B cell (primary cell): Measurements from ENCODE around the gene MMUT. TPM values are rescaled to one million over a fixed set of nuclear protein-coding genes. Genes with fewer than 3 reads are reported as not detected.
"Not testable (repeated sequence)": the region's sequence is repeated elsewhere in the genome, so short reads cannot be mapped to it uniquely, and the experiment has no call there.

Experiments
- ATAC-seq: fragments of 200-7000 bp; cut with Tn5 transposase; one replicate; pipeline ENCODE4 v1.10.0; 2021; ENCODE audit warnings: low read depth, mild to moderate bottlenecking, moderate number of reproducible peaks, moderate library complexity
- CTCF ChIA-PET: fragments of 350-600 bp; sonication (Branson Sonifier 250); formaldehyde crosslinking; loops from one replicate; lab custom pipeline; 2021; ENCODE audit warnings: antibody characterized with exemption, inconsistent platforms; lab: Charles Lee
- POLR2A ChIA-PET: fragments of 350-600 bp; sonication (Branson Sonifier 250); formaldehyde crosslinking; loops from one replicate; lab custom pipeline; 2021; ENCODE audit warnings: antibody characterized with exemption; lab: Charles Lee
- DNase-seq: peaks from one replicate; pipeline ENCODE4 v3.0.0; 2013
- H2AFZ ChIP-seq: 2 replicates; pipeline ENCODE4 v1.6.1; 2012; ENCODE audit warnings: mild to moderate bottlenecking, low read depth, low read length; ENCODE audit not compliant: insufficient read depth, poor library complexity, severe bottlenecking
- H3K27ac ChIP-seq, 2 donors: 1 replicate in 1 of 2; 2 replicates in 1 of 2; pipeline ENCODE4 v1.5.1; 2012 to 2013; ENCODE audit warnings: low read length in 2 of 2, mild to moderate bottlenecking in 2 of 2, moderate library complexity in 1 of 2
- H3K27me3 ChIP-seq, 4 experiments: fragments of 200-600 bp in 1 of 4; sonication (generic) in 1 of 4; replicated peaks in 1 of 4; 1 replicate in 2 of 4; 2 replicates in 2 of 4; pipeline versions ENCODE4 v1.6.1 to v1.7.0; 2013 to 2016; ENCODE audit warnings: low read length in 3 of 4, mild to moderate bottlenecking in 2 of 4, mixed read lengths in 1 of 4, moderate library complexity in 1 of 4; ENCODE audit not compliant: insufficient read depth in 4 of 4, control insufficient read depth in 3 of 4; ENCODE audit errors: control extremely low read depth in 1 of 4
- H3K36me3 ChIP-seq, 2 experiments: replicated peaks in 1 of 2; 1 replicate in 1 of 2; 2 replicates in 1 of 2; pipeline versions ENCODE4 v1.6.1 to v1.7.1; 2013; ENCODE audit warnings: low read length in 1 of 2; ENCODE audit not compliant: insufficient read depth in 2 of 2, control insufficient read depth in 1 of 2; ENCODE audit errors: control extremely low read depth in 1 of 2, extremely low read depth in 1 of 2
- H3K4me1 ChIP-seq, 2 donors: fragments of 200-600 bp in 1 of 2; sonication (generic) in 1 of 2; 1 replicate in 1 of 2; 2 replicates in 1 of 2; pipeline versions ENCODE4 v1.5.1 to v1.6.1; 2013 to 2017; ENCODE audit warnings: low read length in 2 of 2; ENCODE audit not compliant: control insufficient read depth in 2 of 2, insufficient read depth in 2 of 2
- H3K4me2 ChIP-seq: replicated peaks from 2 replicates; pipeline ENCODE3; 2012; ENCODE audit warnings: mild to moderate bottlenecking, low read depth, low read length; ENCODE audit not compliant: poor library complexity, severe bottlenecking
- H3K4me3 ChIP-seq, 5 experiments: fragments of 200-600 bp in 1 of 5; sonication (generic) in 1 of 5; 1 replicate in 3 of 5; 2 replicates in 2 of 5; pipeline versions ENCODE4 v1.5.1 to v1.7.0; 2011 to 2016; ENCODE audit warnings: low read length in 4 of 5, mild to moderate bottlenecking in 4 of 5, low read depth in 2 of 5, control low read depth in 1 of 5, moderate library complexity in 1 of 5; ENCODE audit not compliant: insufficient read depth in 1 of 5; ENCODE audit errors: control extremely low read depth in 1 of 5, extremely low read depth in 1 of 5
- H3K79me2 ChIP-seq: fragments of 200-600 bp; sonication (generic); one replicate; pipeline ENCODE4 v1.6.0; 2016; ENCODE audit warnings: low read length; ENCODE audit not compliant: control insufficient read depth, insufficient read depth
- H3K9ac ChIP-seq: fragments of 200-600 bp; sonication (generic); 2 replicates; pipeline ENCODE4 v1.6.1; 2017; ENCODE audit warnings: mild to moderate bottlenecking, low read length, moderate library complexity
- H3K9me3 ChIP-seq, 3 donors: one replicate each; pipeline versions ENCODE4 v1.6.1 to v1.7.1; 2013; ENCODE audit warnings: low read length in 2 of 3; ENCODE audit not compliant: control insufficient read depth in 2 of 3, insufficient read depth in 1 of 3; ENCODE audit errors: control extremely low read depth in 1 of 3
- H4K20me1 ChIP-seq: 2 replicates; pipeline ENCODE4 v1.6.0; 2012; ENCODE audit warnings: mild to moderate bottlenecking, low read length; ENCODE audit not compliant: insufficient read depth, control insufficient read depth, poor library complexity, severe bottlenecking
- H3K27ac Mint-ChIP-seq: one replicate; pipeline ENCODE4 v1.8.0; 2021; ENCODE audit warnings: mixed read lengths
- H3K27me3 Mint-ChIP-seq: one replicate; pipeline ENCODE4 v1.8.0; 2021; ENCODE audit warnings: mixed read lengths
- H3K4me1 Mint-ChIP-seq: one replicate; pipeline ENCODE4 v1.8.0; 2021; ENCODE audit warnings: mixed read lengths
- H3K4me3 Mint-ChIP-seq: one replicate; pipeline ENCODE4 v1.8.0; 2021; ENCODE audit warnings: mixed read lengths
- H3K9me3 Mint-ChIP-seq: one replicate; pipeline ENCODE4 v1.8.0; 2022; ENCODE audit warnings: mixed read lengths; ENCODE audit not compliant: insufficient read depth
- CTCF ChIP-seq: fragments of 200-600 bp; IDR thresholded peaks from one replicate; pipeline ENCODE4 v1.8.0; 2022; ENCODE audit warnings: antibody characterized with exemption, mild to moderate bottlenecking
- EZH2 ChIP-seq: IDR thresholded peaks from 2 replicates; pipeline ENCODE4 v1.6.1; 2012; ENCODE audit warnings: borderline replicate concordance, low read depth, mild to moderate bottlenecking, moderate library complexity, low read length; ENCODE audit not compliant: insufficient read depth, poor library complexity, severe bottlenecking
- WGBS: methylation state at CpG from one replicate; pipeline ENCODE4 v1.1.5; 2013; ENCODE audit warnings: missing lambda C conversion rate; ENCODE audit not compliant: insufficient coverage; 5-methylcytosine and 5-hydroxymethylcytosine counted together
- intact Hi-C: fragments of 100-400 bp; cut with micrococcal nuclease; formaldehyde crosslinking; loops from one replicate; pipeline ENCODE4 v1.10.0; 2022
- polyA plus RNA-seq: library from polyadenylated mRNA; depleted of rRNA; stranded (reverse); fragments of >200 nt; gene quantifications from 2 replicates; pipeline ENCODE4 v1.2.3, GENCODE V29; 2012
- total RNA-seq, 2 donors: library from RNA; stranded (reverse); fragments of 120-200 nt in 1 of 2; gene quantifications; 1 replicate in 1 of 2; 2 replicates in 1 of 2; pipeline versions ENCODE4 v1.2.3 to v1.2.4, GENCODE V29; 2013 to 2022

Gene MMUT
- total and polyA plus RNA-seq, 2 donors (not counting 1 experiment from before 2014, with no cell fraction given), result 3.9 to 10.6 TPM

GRCh38 chr6:49401063-49401462, 62.0 kb downstream of the MMUT start:
- Histone ChIP-seq H3K36me3 (no peaks in the 10 kb centered on the region), H3K27ac (no peak overlapping the region), H3K4me2 (no peak overlapping the region), H4K20me1 (no peaks in the 10 kb centered on the region), H3K79me2 (no peaks in the 10 kb centered on the region), H3K27me3 (no peaks in the 10 kb centered on the region), H3K4me1 (no peaks in the 10 kb centered on the region), H3K4me3 (no peak overlapping the region), H3K9ac (no peak overlapping the region), H3K9me3 (no peaks in the 10 kb centered on the region), H2AFZ (no peak overlapping the region)
- DNase-seq, result no peak
- no peaks in the 10 kb centered on the region for H3K27me3 Mint-ChIP-seq
- H3K4me3 Mint-ChIP-seq, result no peak overlapping the region
- no peak for ATAC-seq
- intact Hi-C loops, result no loop called here
- no peaks in the 10 kb centered on the region for H3K4me1 Mint-ChIP-seq
- H3K9me3 Mint-ChIP-seq, result peaks cover 3% of the 10 kb centered on the region
- ChIA-PET POLR2A (no interaction called here), CTCF (interaction anchor here (1.7 kb wide), 1 partner anchor 9 kb away, joined by 4 read pairs; no protein-coding TSS in a partner anchor)
- TF ChIP-seq EZH2, result no peak
- TF ChIP-seq CTCF, result no peak
- no peak overlapping the region for H3K27ac Mint-ChIP-seq
- 43% methylated on average over 1 of the region's 3 CpGs for WGBS

- H3K9ac ChIP-seq, H3K4me1 ChIP-seq, H3K4me3 Mint-ChIP-seq, DNase-seq, H2AFZ ChIP-seq, H3K9me3 ChIP-seq, H3K4me2 ChIP-seq, H3K9me3 Mint-ChIP-seq, H3K27ac ChIP-seq, H3K4me1 Mint-ChIP-seq, H4K20me1 ChIP-seq, H3K27me3 ChIP-seq, POLR2A ChIA-PET, ATAC-seq, intact Hi-C loops, H3K27ac Mint-ChIP-seq, CTCF ChIA-PET, H3K36me3 ChIP-seq, H3K27me3 Mint-ChIP-seq, H3K79me2 ChIP-seq, H3K4me3 ChIP-seq: not testable (repeated sequence)
- WGBS, result 97% methylated on average over 20 of the region's 28 CpGs
These were observed 76.2 kb downstream of the MMUT start for GRCh38 chr6:49386667-49387508.
